H9 (cell line): Measurements from ENCODE around the gene KCNIP3. TPM values are rescaled to one million over a fixed set of nuclear protein-coding genes. Genes with fewer than 3 reads are reported as not detected.

ENCODE experiments used
- DNase-seq: peaks from one replicate; pipeline ENCODE4 v3.0.0-alpha.2; 2017
- H2AFZ ChIP-seq: one replicate; pipeline ENCODE4 v1.6.1; 2013; ENCODE audit warnings: mild to moderate bottlenecking, low read length, control low read depth, moderate library complexity
- H2AK5ac ChIP-seq: 2 replicates; pipeline ENCODE4 v1.6.1; 2013; ENCODE audit warnings: low read length, control low read depth, mixed read lengths; ENCODE audit not compliant: insufficient read length
- H2BK120ac ChIP-seq: one replicate; pipeline ENCODE4 v1.6.1; 2013; ENCODE audit warnings: low read depth, mild to moderate bottlenecking, low read length, control low read depth, inconsistent platforms; ENCODE audit not compliant: poor library complexity, severe bottlenecking
- H2BK12ac ChIP-seq: 2 replicates; pipeline ENCODE4 v1.6.1; 2013; ENCODE audit warnings: low read length, control low read depth, mixed read lengths, low read depth; ENCODE audit not compliant: insufficient read length
- H2BK15ac ChIP-seq: 2 replicates; pipeline ENCODE4 v1.6.1; 2013; ENCODE audit warnings: low read depth, low read length, control low read depth
- H2BK20ac ChIP-seq: one replicate; pipeline ENCODE4 v1.6.1; 2013; ENCODE audit warnings: low read depth, mild to moderate bottlenecking, low read length, control low read depth, inconsistent platforms; ENCODE audit not compliant: poor library complexity, severe bottlenecking
- H2BK5ac ChIP-seq: 2 replicates; pipeline ENCODE4 v1.6.1; 2013; ENCODE audit warnings: low read length, control low read depth, mixed read lengths; ENCODE audit not compliant: insufficient read length
- H3K14ac ChIP-seq: 2 replicates; pipeline ENCODE4 v1.6.1; 2013; ENCODE audit warnings: low read length, control low read depth; ENCODE audit not compliant: insufficient read depth
- H3K18ac ChIP-seq: 2 replicates; pipeline ENCODE4 v1.6.1; 2013; ENCODE audit warnings: low read depth, mild to moderate bottlenecking, mixed read lengths, low read length, control low read depth; ENCODE audit not compliant: insufficient read length
- H3K23ac ChIP-seq: 2 replicates; pipeline ENCODE4 v1.6.1; 2013; ENCODE audit warnings: low read length, control low read depth, mixed read lengths, low read depth; ENCODE audit not compliant: insufficient read length
- H3K23me2 ChIP-seq: 2 replicates; pipeline ENCODE4 v1.6.1; 2013; ENCODE audit warnings: low read depth, mild to moderate bottlenecking, mixed read lengths, low read length, control low read depth; ENCODE audit not compliant: insufficient read length, poor library complexity, severe bottlenecking
- H3K27ac ChIP-seq: 2 replicates; pipeline ENCODE4 v1.5.1; 2013; ENCODE audit warnings: low read length, control low read depth, mixed read lengths, low read depth; ENCODE audit not compliant: insufficient read length
- H3K27me3 ChIP-seq: 2 replicates; pipeline ENCODE4 v1.6.1; 2013; ENCODE audit warnings: low read length, control low read depth, inconsistent platforms; ENCODE audit not compliant: insufficient read depth
- H3K4ac ChIP-seq: 2 replicates; pipeline ENCODE4 v1.6.1; 2013; ENCODE audit warnings: low read depth, mild to moderate bottlenecking, control low read depth, inconsistent platforms, low read length, moderate library complexity
- H3K4me1 ChIP-seq: 2 replicates; pipeline ENCODE4 v1.6.1; 2013; ENCODE audit warnings: low read length, control low read depth, inconsistent platforms; ENCODE audit not compliant: insufficient read depth
- H3K4me2 ChIP-seq: 2 replicates; pipeline ENCODE4 v1.6.1; 2013; ENCODE audit warnings: low read length, control low read depth, mixed read lengths; ENCODE audit not compliant: insufficient read length, insufficient read depth
- H3K56ac ChIP-seq: 2 replicates; pipeline ENCODE4 v1.6.1; 2013; ENCODE audit warnings: low read depth, mild to moderate bottlenecking, mixed read lengths, low read length, control low read depth; ENCODE audit not compliant: insufficient read length
- H3K79me1 ChIP-seq: 2 replicates; pipeline ENCODE4 v1.6.1; 2013; ENCODE audit warnings: low read depth, mild to moderate bottlenecking, moderate library complexity, low read length, control low read depth, inconsistent platforms; ENCODE audit not compliant: insufficient read depth, poor library complexity, severe bottlenecking
- H3K79me2 ChIP-seq: 2 replicates; pipeline ENCODE4 v1.6.1; 2013; ENCODE audit warnings: low read length, control low read depth, inconsistent platforms; ENCODE audit not compliant: insufficient read depth
- H3K9ac ChIP-seq: 2 replicates; pipeline ENCODE4 v1.6.1; 2013; ENCODE audit warnings: low read length, control low read depth, mixed read lengths; ENCODE audit not compliant: insufficient read length; ENCODE audit errors: extremely low read depth
- H3K9me3 ChIP-seq: one replicate; pipeline ENCODE4 v1.6.1; 2013; ENCODE audit warnings: low read depth, low read length, inconsistent platforms; ENCODE audit not compliant: control insufficient read depth
- H3T11ph ChIP-seq: one replicate; pipeline ENCODE4 v1.6.1; 2013; ENCODE audit warnings: mild to moderate bottlenecking, low read length, control low read depth, inconsistent platforms
- H4K20me1 ChIP-seq: one replicate; pipeline ENCODE4 v1.6.1; 2013; ENCODE audit not compliant: control insufficient read depth, insufficient read length, insufficient read depth
- H4K5ac ChIP-seq: 2 replicates; pipeline ENCODE4 v1.6.1; 2013; ENCODE audit warnings: low read depth, mild to moderate bottlenecking, mixed read lengths, low read length, control low read depth; ENCODE audit not compliant: insufficient read length
- H4K8ac ChIP-seq: replicated peaks from 2 replicates; pipeline ENCODE4 v1.6.1; 2013; ENCODE audit warnings: low read length, control low read depth, mixed read lengths, low read depth; ENCODE audit not compliant: insufficient read length
- H4K91ac ChIP-seq: 2 replicates; pipeline ENCODE4 v1.6.1; 2013; ENCODE audit warnings: low read depth, mild to moderate bottlenecking, moderate library complexity, mixed read lengths, low read length, control low read depth; ENCODE audit not compliant: insufficient read length
- H3K27ac Mint-ChIP-seq, 3 experiments: 2 replicates in 2 of 3; 3 replicates in 1 of 3; pipeline ENCODE4 v1.8.0; 2020 to 2021; ENCODE audit warnings: mixed read lengths in 3 of 3, mild to moderate bottlenecking in 1 of 3, moderate library complexity in 1 of 3
- H3K27me3 Mint-ChIP-seq: 2 replicates; pipeline ENCODE4 v1.8.0; 2021; ENCODE audit warnings: low read depth, mild to moderate bottlenecking, moderate library complexity, mixed read lengths
- H3K36me3 Mint-ChIP-seq, 3 experiments: 2 replicates in 2 of 3; 3 replicates in 1 of 3; pipeline ENCODE4 v1.8.0; 2020 to 2021; ENCODE audit warnings: low read depth in 3 of 3, mixed read lengths in 3 of 3; ENCODE audit not compliant: insufficient read depth in 1 of 3
- H3K4me1 Mint-ChIP-seq, 2 experiments: 2 replicates each; pipeline ENCODE4 v1.8.0; 2020; ENCODE audit warnings: mixed read lengths in 2 of 2
- H3K4me3 Mint-ChIP-seq, 2 experiments: 2 replicates in 1 of 2; 3 replicates in 1 of 2; pipeline ENCODE4 v1.8.0; 2020 to 2021; ENCODE audit warnings: mild to moderate bottlenecking in 2 of 2, mixed read lengths in 2 of 2, moderate library complexity in 1 of 2
- H3K9me3 Mint-ChIP-seq, 2 experiments: 2 replicates in 1 of 2; 3 replicates in 1 of 2; pipeline ENCODE4 v1.8.0; 2020; ENCODE audit warnings: mild to moderate bottlenecking in 2 of 2, mixed read lengths in 2 of 2, moderate library complexity in 1 of 2
- CTCF ChIP-seq: fragments of 200-600 bp; sonication (generic); conservative IDR thresholded peaks from 3 replicates; pipeline ENCODE4 v1.8.0; 2021; ENCODE audit warnings: antibody characterized with exemption, mild to moderate bottlenecking
- WGBS: extraction: QIAGEN DNeasy Blood & Tissue Kit; methylation state at CpG from one replicate; pipeline ENCODE4 v1.1.7; 2013; ENCODE audit warnings: missing lambda C conversion rate, low lambda C conversion rate, mixed read lengths; ENCODE audit not compliant: insufficient read length; ENCODE audit errors: extremely low coverage; 5-methylcytosine and 5-hydroxymethylcytosine counted together
- total RNA-seq: library from RNA; stranded (reverse); gene quantifications from 2 replicates; pipeline ENCODE4 v1.2.1, GENCODE V29; 2021

Gene KCNIP3
- total RNA-seq, 1 experiment from 2014 or later: 1.5 TPM

DNA sequence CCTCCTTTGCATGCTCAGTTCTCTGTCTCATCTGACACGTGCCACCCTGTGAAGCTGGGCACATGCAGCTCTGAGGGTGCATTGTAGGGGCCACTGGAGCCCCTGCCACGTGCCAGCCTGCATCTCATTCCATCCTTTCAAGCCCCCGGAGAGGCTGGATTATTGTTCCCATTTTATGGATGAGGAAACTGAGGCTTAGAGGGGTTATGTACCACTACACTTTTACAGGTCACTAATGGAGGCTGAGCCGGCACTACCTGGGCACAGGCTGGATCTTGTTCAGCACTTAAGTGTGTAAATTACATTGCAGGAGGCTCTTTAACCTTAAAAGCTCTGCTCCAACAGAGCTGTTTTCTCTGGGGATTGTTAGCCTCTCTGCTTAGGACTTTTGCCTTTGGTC, 47.5 kb downstream of the KCNIP3 start:
- Histone ChIP-seq H3K4me2 (no peak overlapping the region), H3K9me3 (no peaks in the 10 kb centered on the region), H2BK15ac (no peak overlapping the region), H3K4me1 (no peaks in the 10 kb centered on the region), H4K5ac (no peak overlapping the region), H3K56ac (no peak overlapping the region), H3T11ph (no peak overlapping the region), H3K4ac (no peak overlapping the region), H4K20me1 (no peaks in the 10 kb centered on the region), H3K79me1 (no peaks in the 10 kb centered on the region), H2BK20ac (no peak overlapping the region), H3K23ac (no peak overlapping the region), H2AFZ (no peak overlapping the region), H2AK5ac (no peak overlapping the region), H3K18ac (no peak overlapping the region), H3K23me2 (peaks cover 7% of the 10 kb centered on the region), H2BK5ac (no peak overlapping the region), H3K9ac (no peak overlapping the region), H4K91ac (no peak overlapping the region), H3K27me3 (peaks cover 21% of the 10 kb centered on the region; the same call in 1 of the 2 replicates), H4K8ac (no peak overlapping the region), H3K14ac (no peak overlapping the region), H2BK12ac (no peak overlapping the region), H3K27ac (no peak overlapping the region), H3K79me2 (no peaks in the 10 kb centered on the region), H2BK120ac (no peak overlapping the region)
- no peaks in the 10 kb centered on the region for H3K4me1 Mint-ChIP-seq
- peaks cover 92% of the 10 kb centered on the region for H3K27me3 Mint-ChIP-seq
- no peaks in the 10 kb centered on the region for H3K36me3 Mint-ChIP-seq
- 0 out of 5 replicates have a peak overlapping the region, but pooled peaks of 1 of the 2 experiments have one; percentile 42 for H3K4me3 Mint-ChIP-seq
- no peak for DNase-seq
- no peaks in the 10 kb centered on the region; a peak in 1 of 5 replicates for H3K9me3 Mint-ChIP-seq
- no peak for TF ChIP-seq CTCF
- H3K27ac Mint-ChIP-seq: no peak overlapping the region
- WGBS: no CpG with 5 or more reads among the region's 4 CpGs
